ENCODE measurements around the gene ZDHHC11. TPM values are rescaled to one million over a fixed set of nuclear protein-coding genes. Genes with fewer than 3 reads are reported as not detected.

The ZDHHC11 gene
- total RNA-seq, 1 donor from 2014 or later: not detected

- H3K27me3 ChIP-seq: no peaks in the 10 kb centered on the region
- no peaks in the 10 kb centered on the region for H3K9me3 ChIP-seq
- DNase-seq (ENCODE audit: low spot score in 2 of 2): no peak
- H3K36me3 ChIP-seq: peaks cover 23 to 25% of the 10 kb centered on the region in 2 donors
- no peak overlapping the region for H3K27ac ChIP-seq
- H3K4me3 ChIP-seq: no peak overlapping the region
- intact Hi-C loops (cut with DNase I): no loop called here
- no peaks in the 10 kb centered on the region for H3K4me1 ChIP-seq
- TF ChIP-seq CTCF (IDR thresholded peaks at IDR 0.05): no peak
These were observed 9.1 kb upstream of the ZDHHC11 start for GRCh38 chr5:859798-860296.

DNA sequence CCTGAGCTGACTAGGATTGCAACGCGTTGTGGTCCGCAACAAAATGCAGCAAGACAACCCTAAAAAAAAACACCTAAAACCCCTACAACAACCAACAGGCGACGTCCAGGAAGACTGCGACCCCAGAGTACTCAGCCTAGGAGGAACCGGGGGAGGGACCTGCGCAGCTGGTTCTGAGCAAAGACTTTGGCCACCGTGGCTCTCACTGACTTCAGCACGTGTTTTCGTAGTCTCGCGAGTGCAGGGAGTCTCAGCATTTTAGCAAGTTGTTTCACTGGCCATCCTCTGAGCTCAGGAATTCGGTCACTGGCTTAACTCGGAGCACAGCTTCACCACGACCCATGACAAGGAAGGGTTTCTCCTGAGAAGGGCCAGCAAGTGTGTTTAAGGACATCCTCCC lies 8.6 kb upstream of the ZDHHC11 start:
- Histone ChIP-seq H3K27ac (no peak overlapping the region), H3K9me3 (no peaks in the 10 kb centered on the region), H3K4me1 (no peaks in the 10 kb centered on the region), H3K27me3 (no peaks in the 10 kb centered on the region), H3K36me3 (peaks cover 18 to 20% of the 10 kb centered on the region in 2 donors), H3K4me3 (no peak overlapping the region)
- intact Hi-C loops (cut with DNase I): no loop called here
- DNase-seq (ENCODE audit: low spot score in 2 of 2): no peak
- no peak for TF ChIP-seq CTCF (IDR thresholded peaks at IDR 0.05)

DNA sequence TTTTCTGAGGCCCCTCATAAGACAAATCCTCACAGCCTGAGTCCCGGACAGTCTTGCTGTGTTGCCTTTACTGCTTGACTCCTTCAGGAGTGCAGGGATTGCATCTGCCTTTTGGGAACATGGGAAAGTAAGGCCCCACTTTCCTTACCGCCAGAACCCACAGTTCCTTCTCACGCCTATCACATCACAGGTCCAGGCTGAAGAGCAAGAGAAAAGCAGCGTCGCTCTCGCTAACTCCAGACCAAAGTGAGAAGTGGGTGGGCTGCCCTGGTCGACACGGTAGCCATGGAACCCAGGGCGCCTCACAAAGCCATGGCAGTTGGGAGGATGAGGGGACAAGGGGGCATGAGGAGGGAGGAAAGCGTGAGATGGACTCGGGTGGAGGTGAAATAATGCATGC lies 7.9 kb upstream of the ZDHHC11 start:
- intact Hi-C loops (cut with DNase I): no loop called here
- H3K36me3 ChIP-seq: peaks cover 13% of the 10 kb centered on the region in 2 donors
- H3K27me3 ChIP-seq: no peaks in the 10 kb centered on the region
- H3K4me1 ChIP-seq: no peaks in the 10 kb centered on the region
- no peak overlapping the region for H3K27ac ChIP-seq
- no peak for TF ChIP-seq CTCF (IDR thresholded peaks at IDR 0.05)
- no peaks in the 10 kb centered on the region for H3K9me3 ChIP-seq
- DNase-seq (ENCODE audit: low spot score in 2 of 2): no peak
- no peak overlapping the region for H3K4me3 ChIP-seq

- H3K27ac ChIP-seq: no peak overlapping the region
- intact Hi-C loops (cut with DNase I): no loop called here
- H3K4me3 ChIP-seq: no peak overlapping the region
- no peaks in the 10 kb centered on the region for H3K9me3 ChIP-seq
- no peak for DNase-seq (ENCODE audit: low spot score in 2 of 2)
- H3K4me1 ChIP-seq: no peaks in the 10 kb centered on the region
- no peaks in the 10 kb centered on the region for H3K27me3 ChIP-seq
- H3K36me3 ChIP-seq: no peaks in the 10 kb centered on the region
- no peak for TF ChIP-seq CTCF (IDR thresholded peaks at IDR 0.05)
These were observed 6.0 kb upstream of the ZDHHC11 start for GRCh38 chr5:856531-857425.

DNA sequence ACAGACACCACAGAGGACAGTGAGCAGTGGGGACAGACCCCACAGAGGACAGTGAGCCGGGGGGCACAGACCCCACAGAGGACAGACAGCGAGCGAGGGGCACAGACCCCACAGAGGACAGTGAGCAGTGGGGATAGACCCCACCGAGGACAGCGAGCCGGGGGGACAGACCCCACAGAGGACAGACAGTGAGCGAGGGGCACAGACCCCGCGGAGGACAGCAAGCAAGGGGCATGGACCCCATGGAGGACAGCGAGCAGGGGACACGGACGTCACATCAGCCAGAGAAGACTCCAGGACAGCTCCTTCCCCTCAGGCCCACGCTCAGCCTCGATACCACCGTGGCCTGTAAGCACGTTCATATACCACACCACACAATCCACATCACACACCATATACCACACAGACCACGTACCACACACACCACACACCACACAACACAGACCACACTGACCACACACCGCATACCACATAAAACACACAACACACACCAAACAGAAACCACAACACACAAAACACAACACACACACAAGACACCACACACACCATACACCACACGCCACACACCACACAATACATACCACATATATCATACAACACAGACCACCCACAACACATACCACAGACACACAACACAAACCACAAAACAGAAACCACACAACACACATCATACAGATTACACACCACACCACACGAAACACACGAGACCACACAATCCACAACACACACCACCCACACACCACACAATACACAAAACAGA lies 5.2 kb upstream of the ZDHHC11 start:
- Histone ChIP-seq H3K4me1 (no peaks in the 10 kb centered on the region), H3K36me3 (no peaks in the 10 kb centered on the region), H3K27ac (no peak overlapping the region), H3K9me3 (no peaks in the 10 kb centered on the region), H3K4me3 (no peak overlapping the region), H3K27me3 (no peaks in the 10 kb centered on the region)
- intact Hi-C loops (cut with DNase I): no loop called here
- no peak for DNase-seq (ENCODE audit: low spot score in 2 of 2)
- no peak for TF ChIP-seq CTCF (IDR thresholded peaks at IDR 0.05)

All from ascending aorta (tissue), 2 donors.